Mucosa of descending colon (tissue), 3 donors: ENCODE results near the gene CT55. TPM values are rescaled to one million over a fixed set of nuclear protein-coding genes. Genes with fewer than 3 reads are reported as not detected.
"Not testable (repeated sequence)": the region's sequence is repeated elsewhere in the genome, so short reads cannot be mapped to it uniquely, and the experiment has no call there.

Source experiments
- ATAC-seq: fragments of 200-7000 bp; cut with Tn5 transposase; one replicate; pipeline ENCODE4 v1.9.1; 2020; ENCODE audit warnings: mild to moderate bottlenecking, moderate library complexity
- DNase-seq, 3 donors: peaks; one replicate each; pipeline ENCODE4 v3.0.0-alpha.2; 2020
- H3K36me3 ChIP-seq: fragments of 200-600 bp; one replicate; pipeline ENCODE4 v1.8.0; 2021; ENCODE audit warnings: low read depth, mild to moderate bottlenecking
- H3K4me1 ChIP-seq: fragments of 200-600 bp; one replicate; pipeline ENCODE4 v1.8.0; 2021; ENCODE audit warnings: low read depth, mild to moderate bottlenecking
- H3K4me3 ChIP-seq: fragments of 200-600 bp; one replicate; pipeline ENCODE4 v1.8.0; 2021; ENCODE audit warnings: mild to moderate bottlenecking
- H3K9me3 ChIP-seq: fragments of 200-600 bp; one replicate; pipeline ENCODE4 v1.8.0; 2021; ENCODE audit warnings: mild to moderate bottlenecking
- CTCF ChIP-seq: fragments of 200-600 bp; IDR thresholded peaks from one replicate; pipeline ENCODE4 v1.8.0; 2022; ENCODE audit warnings: antibody characterized with exemption, mild to moderate bottlenecking
- intact Hi-C, 2 donors: fragments of 100-400 bp; cut with DNase I in 1 of 2; cut with micrococcal nuclease in 1 of 2; formaldehyde crosslinking; loops; one replicate each; pipeline versions ENCODE4 v1.11.0 to v1.11.1; 2022; cut with DNase I, micrococcal nuclease
- long read RNA-seq, 2 donors: library from polyadenylated mRNA; unstranded; transcript quantifications; one replicate each; pipeline ENCODE4 v2.0.0, GENCODE V29; 2019 to 2021
- total RNA-seq, 3 donors: library from RNA; stranded (reverse); fragmentation: NEBNext Ultra II Directional in 2 of 3; extraction: Animal tissue kit (Norgen Biotek cat#: 25700) in 2 of 3; gene quantifications; one replicate each; pipeline versions ENCODE4 v1.2.1 to v1.2.4, GENCODE V29; 2021 to 2023
- donor health status: DM: no; HTN: no; CAD: no; lungs with moderate emphysema.
- donor health status: DM: no; HTN: no; CAD: no.
- donor health status: DM: no; HTN: yes; CAD: no.

CT55 gene, protein sequence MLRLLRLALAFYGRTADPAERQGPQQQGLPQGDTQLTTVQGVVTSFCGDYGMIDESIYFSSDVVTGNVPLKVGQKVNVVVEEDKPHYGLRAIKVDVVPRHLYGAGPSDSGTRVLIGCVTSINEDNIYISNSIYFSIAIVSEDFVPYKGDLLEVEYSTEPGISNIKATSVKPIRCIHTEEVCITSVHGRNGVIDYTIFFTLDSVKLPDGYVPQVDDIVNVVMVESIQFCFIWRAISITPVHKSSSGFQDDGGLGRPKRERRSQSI
- not detected for total RNA-seq
- long read RNA-seq, donor 1 = 0 reads
- long read RNA-seq, donor 2 = 0 reads

- no peak for ATAC-seq
- no peak for DNase-seq
- intact Hi-C loops = no loop called here
- no peak for TF ChIP-seq CTCF
- no peak within 1 kb of the TSS for H3K4me3 ChIP-seq
- no peaks in the 10 kb centered on the region for H3K4me1 ChIP-seq
- no peaks in the 10 kb centered on the region for H3K36me3 ChIP-seq
- no peaks in the 10 kb centered on the region for H3K9me3 ChIP-seq
These were observed at the start of gene CT55 for GRCh38 chrX:135170877-135171519. CT55 (minus strand) TSS chrX:135171398; CDS start chrX:135171171, 227 bp downstream.

GRCh38 chrX:135213200-135213844 is 42.1 kb upstream of the CT55 start:
- intact Hi-C loops = no loop called here
- no peak for TF ChIP-seq CTCF
- no peaks in the 10 kb centered on the region for H3K4me1 ChIP-seq
- no peaks in the 10 kb centered on the region for H3K36me3 ChIP-seq
- ATAC-seq = no peak
- no peaks in the 10 kb centered on the region for H3K9me3 ChIP-seq
- no peak for DNase-seq
- H3K4me3 ChIP-seq = no peak overlapping the region

- H3K9me3 ChIP-seq, ATAC-seq, intact Hi-C loops, H3K36me3 ChIP-seq, H3K4me1 ChIP-seq, H3K4me3 ChIP-seq: not testable (repeated sequence)
- peak in 2 of 3 donors; percentile 26 to 37 for DNase-seq
These were observed 35.2 kb upstream of the CT55 start for GRCh38 chrX:135206427-135206826.

GRCh38 chrX:135200297-135200696 is 29.1 kb upstream of the CT55 start:
- TF ChIP-seq CTCF = no peak
- no peak for ATAC-seq
- H3K4me3 ChIP-seq = no peak overlapping the region
- no peaks in the 10 kb centered on the region for H3K36me3 ChIP-seq
- H3K4me1 ChIP-seq = no peaks in the 10 kb centered on the region
- intact Hi-C loops = no loop called here
- DNase-seq = no peak
- no peaks in the 10 kb centered on the region for H3K9me3 ChIP-seq

DNA sequence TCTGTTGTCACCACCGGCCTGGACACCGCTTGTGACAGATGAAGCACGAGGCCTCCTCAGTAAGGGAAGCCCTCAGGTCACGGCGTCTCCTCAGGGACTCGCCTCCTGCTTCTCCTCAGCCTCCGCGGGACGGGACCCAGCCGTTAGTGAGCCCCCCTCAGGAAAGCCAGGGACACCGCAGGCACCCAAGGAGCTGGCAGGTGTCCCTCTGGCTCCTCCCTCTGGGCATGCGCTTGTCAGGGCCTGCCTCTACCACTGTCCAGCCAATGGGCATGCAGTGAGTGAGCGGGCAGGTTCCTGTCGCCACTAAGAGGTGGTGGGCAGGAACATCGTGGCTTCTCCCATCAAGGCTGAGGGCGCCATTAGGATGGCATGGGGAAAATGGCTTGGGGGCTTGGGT is 23.5 kb upstream of the CT55 start:
- Histone ChIP-seq H3K36me3 (no peaks in the 10 kb centered on the region), H3K9me3 (no peaks in the 10 kb centered on the region), H3K4me1 (no peaks in the 10 kb centered on the region), H3K4me3 (no peak overlapping the region)
- TF ChIP-seq CTCF = no peak
- intact Hi-C loops = no loop called here
- ATAC-seq (no peak), DNase-seq (peak in 1 of 3 donors; percentile 35)

DNA sequence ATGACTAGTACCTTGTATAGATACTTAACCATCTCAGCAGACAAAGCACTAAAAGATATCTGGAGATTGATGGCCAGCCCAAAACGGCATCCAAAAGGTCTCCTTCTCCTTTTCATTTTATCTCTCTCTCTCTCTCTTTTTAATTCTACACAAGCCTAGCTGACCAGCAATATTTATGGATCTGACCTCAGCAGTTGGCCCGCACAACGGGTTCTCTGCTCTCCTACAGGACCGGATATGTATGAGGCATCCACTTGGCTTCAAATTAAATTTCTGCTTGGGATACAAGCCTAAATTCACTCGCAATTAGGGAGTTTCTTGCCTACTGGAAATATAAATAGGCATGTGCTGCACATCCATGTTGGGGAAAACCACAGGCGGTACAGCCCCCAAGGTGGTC is 22.5 kb upstream of the CT55 start:
- no peaks in the 10 kb centered on the region for H3K36me3 ChIP-seq
- DNase-seq = no peak
- no peak for ATAC-seq
- no peak overlapping the region for H3K4me3 ChIP-seq
- TF ChIP-seq CTCF = no peak
- intact Hi-C loops = no loop called here
- H3K9me3 ChIP-seq = no peaks in the 10 kb centered on the region
- no peaks in the 10 kb centered on the region for H3K4me1 ChIP-seq
